ENCODE results near the gene GLRX5.

GRCh38 chr14:95551435-95551834, 16.6 kb downstream of the GLRX5 start:
- no peak for TF ChIP-seq CTCF (IDR thresholded peaks at IDR 0.05; ENCODE audit: low read length)
- TF ChIP-seq EZH2 (optimal IDR thresholded peaks at IDR 0.05; ENCODE audit: low read depth, low read length): no peak

All from MM.1S (cell line).